K562 (cell line): ENCODE measurements around the gene AARSD1. TPM values are rescaled to one million over a fixed set of nuclear protein-coding genes. Genes with fewer than 3 reads are reported as not detected.

Experiments used
- THAP12 ChIP-seq: fragments of 250-450 bp; sonication (Bioruptor Pico); IDR thresholded peaks from 2 replicates; pipeline ENCODE4 v1.9.0; 2021; ENCODE audit warnings: mild to moderate bottlenecking, inconsistent platforms
- UBTF ChIP-seq, 2 experiments: IDR thresholded peaks; 2 replicates each; pipeline ENCODE4 v1.6.1; 2012; ENCODE audit warnings: improper control_type of control experiment in 2 of 2, low read depth in 2 of 2, low read length in 2 of 2, borderline replicate concordance in 1 of 2
- polyA plus RNA-seq, 8 experiments: library from polyadenylated mRNA; depleted of rRNA in 4 of 8; stranded (reverse) in 5 of 8; unstranded in 3 of 8; fragments of >200 nt; fragmentation: Nextera tagmentation in 2 of 8; fragmentation: Illumina TruSeq in 1 of 8; extraction: Ambion mirVana in 2 of 8; extraction: Trizol in 1 of 8; gene quantifications; 2 replicates each; pipeline versions ENCODE4 v1.2.1 to v1.2.3, GENCODE V29; 2011 to 2014; ENCODE audit warnings: inconsistent platforms in 1 of 8, missing spikeins in 1 of 8
- total RNA-seq, 7 experiments: library from RNA; depleted of rRNA in 6 of 7; stranded (reverse); fragments of >200 nt in 6 of 7; fragmentation: Illumina TruSeq in 2 of 7; extraction: Trizol in 2 of 7; gene quantifications; 2 replicates each; pipeline versions ENCODE4 v1.2.1 to v1.2.3, GENCODE V29; 2011 to 2021; ENCODE audit warnings: low replicate concordance in 1 of 7

The AARSD1 gene
- total and polyA plus RNA-seq, 9 of the 15 experiments (the other 6 are each of a cell fraction or from before 2014, with no cell fraction given): 51.7 to 98.5 (median 68.6) TPM

GRCh38 chr17:42908872-42909700 is 55.2 kb downstream of the AARSD1 start (continued):
- TF ChIP-seq UBTF (IDR thresholded peaks at IDR 0.05; ENCODE audit: borderline replicate concordance in 1 of 2, low read depth in 2 of 2, low read length in 2 of 2) (no peak), THAP12 (CRISPR knock-in tag) (no peak)
